ENCODE results near the gene TMEM144.

TMEM144 gene

DNA sequence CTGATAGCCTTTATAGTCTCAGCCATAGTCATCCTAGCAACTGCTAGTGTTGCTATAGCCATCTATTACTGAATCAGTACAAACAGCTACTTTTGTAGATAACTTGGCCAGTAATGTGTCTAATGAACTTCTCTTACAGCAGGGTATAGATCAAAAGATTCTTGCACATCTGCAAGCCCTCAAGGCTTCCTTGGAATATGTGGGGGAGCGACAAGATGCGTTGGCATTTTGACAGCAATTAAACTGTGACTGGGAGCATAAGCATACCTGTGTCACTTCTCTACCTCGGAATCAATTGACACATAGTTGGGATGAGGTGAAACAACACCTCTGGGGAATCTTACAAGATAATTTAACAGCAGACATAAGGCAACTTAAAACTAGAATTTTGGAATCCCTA, 87.6 kb downstream of the TMEM144 start:
- TF ChIP-seq, protein P1, sequence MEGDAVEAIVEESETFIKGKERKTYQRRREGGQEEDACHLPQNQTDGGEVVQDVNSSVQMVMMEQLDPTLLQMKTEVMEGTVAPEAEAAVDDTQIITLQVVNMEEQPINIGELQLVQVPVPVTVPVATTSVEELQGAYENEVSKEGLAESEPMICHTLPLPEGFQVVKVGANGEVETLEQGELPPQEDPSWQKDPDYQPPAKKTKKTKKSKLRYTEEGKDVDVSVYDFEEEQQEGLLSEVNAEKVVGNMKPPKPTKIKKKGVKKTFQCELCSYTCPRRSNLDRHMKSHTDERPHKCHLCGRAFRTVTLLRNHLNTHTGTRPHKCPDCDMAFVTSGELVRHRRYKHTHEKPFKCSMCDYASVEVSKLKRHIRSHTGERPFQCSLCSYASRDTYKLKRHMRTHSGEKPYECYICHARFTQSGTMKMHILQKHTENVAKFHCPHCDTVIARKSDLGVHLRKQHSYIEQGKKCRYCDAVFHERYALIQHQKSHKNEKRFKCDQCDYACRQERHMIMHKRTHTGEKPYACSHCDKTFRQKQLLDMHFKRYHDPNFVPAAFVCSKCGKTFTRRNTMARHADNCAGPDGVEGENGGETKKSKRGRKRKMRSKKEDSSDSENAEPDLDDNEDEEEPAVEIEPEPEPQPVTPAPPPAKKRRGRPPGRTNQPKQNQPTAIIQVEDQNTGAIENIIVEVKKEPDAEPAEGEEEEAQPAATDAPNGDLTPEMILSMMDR (IDR thresholded peaks at IDR 0.05; ENCODE audit: low read depth, low read length) = no peak
- TF ChIP-seq POLR2A (IDR thresholded peaks at IDR 0.05; ENCODE audit: extremely low read depth, insufficient read length) (no peak), MYC (IDR thresholded peaks at IDR 0.05; ENCODE audit: low read depth, low read length) (no peak)
- TF ChIP-seq, protein P2, sequence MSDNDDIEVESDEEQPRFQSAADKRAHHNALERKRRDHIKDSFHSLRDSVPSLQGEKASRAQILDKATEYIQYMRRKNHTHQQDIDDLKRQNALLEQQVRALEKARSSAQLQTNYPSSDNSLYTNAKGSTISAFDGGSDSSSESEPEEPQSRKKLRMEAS (IDR thresholded peaks at IDR 0.05; ENCODE audit: low read depth, low read length) = no peak
- DNase-seq (ENCODE audit: low read depth) = no peak
- H3K4me3 ChIP-seq (ENCODE audit: low read depth, low read length) = no peak overlapping the region

DNA sequence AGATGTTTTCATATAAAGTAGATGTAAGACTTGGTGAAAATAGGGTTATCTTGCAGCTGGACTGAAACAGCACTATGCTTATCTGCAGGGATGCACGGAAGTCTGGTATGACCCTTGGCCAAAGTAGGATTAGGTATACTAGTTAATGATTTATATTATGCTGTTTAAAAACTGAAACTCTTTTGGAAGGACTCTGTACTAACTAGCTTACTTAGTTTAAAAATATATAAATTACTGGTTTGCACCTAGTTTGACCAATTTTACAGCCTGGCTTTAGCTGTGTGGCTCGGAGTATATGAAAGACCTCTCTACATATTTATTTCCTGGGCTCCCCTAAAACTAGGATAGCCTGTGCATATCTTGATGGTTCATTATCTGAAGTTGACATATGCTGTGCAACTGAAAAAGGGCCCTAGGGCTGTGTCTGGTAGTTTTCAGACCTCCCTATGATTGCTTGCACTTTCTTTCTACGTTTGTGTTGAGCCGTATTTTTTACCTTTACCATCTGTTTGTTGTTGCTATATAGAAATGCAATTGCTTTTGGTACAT, 89.2 kb downstream of the TMEM144 start:
- TF ChIP-seq, protein P1 (IDR thresholded peaks at IDR 0.05; ENCODE audit: low read depth, low read length) = no peak
- TF ChIP-seq, protein P2 (IDR thresholded peaks at IDR 0.05; ENCODE audit: low read depth, low read length) = no peak
- no peak for TF ChIP-seq POLR2A (IDR thresholded peaks at IDR 0.05; ENCODE audit: extremely low read depth, insufficient read length)
- TF ChIP-seq MYC (IDR thresholded peaks at IDR 0.05; ENCODE audit: low read depth, low read length) = no peak
- no peak for DNase-seq (ENCODE audit: low read depth)

DNA sequence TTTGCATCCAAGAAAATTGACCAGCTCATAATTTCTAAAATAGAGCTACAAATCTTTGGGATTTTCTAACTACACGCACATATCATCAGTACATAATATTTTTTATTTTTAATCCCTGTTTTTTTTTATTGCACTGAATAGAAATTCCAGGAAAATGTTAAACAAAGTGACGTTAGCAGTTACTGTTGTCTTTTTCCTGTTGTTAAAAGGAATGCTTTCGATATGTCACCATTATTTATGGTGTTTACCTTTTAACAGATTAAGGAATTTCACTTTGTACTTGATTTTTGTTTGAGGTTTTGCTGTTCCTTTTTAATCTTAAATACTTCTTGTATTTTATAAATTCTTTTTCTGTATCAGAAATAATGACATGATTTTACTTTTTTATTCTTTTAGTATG, 89.7 kb downstream of the TMEM144 start:
- H3K4me3 ChIP-seq (ENCODE audit: low read depth, low read length) = no peak overlapping the region
- no peak for DNase-seq (ENCODE audit: low read depth)
- TF ChIP-seq, protein P1 (IDR thresholded peaks at IDR 0.05; ENCODE audit: low read depth, low read length) = no peak
- TF ChIP-seq, protein P2 (IDR thresholded peaks at IDR 0.05; ENCODE audit: low read depth, low read length) = no peak
- TF ChIP-seq MYC (IDR thresholded peaks at IDR 0.05; ENCODE audit: low read depth, low read length) (no peak), POLR2A (IDR thresholded peaks at IDR 0.05; ENCODE audit: extremely low read depth, insufficient read length) (no peak)

More for the DNA sequence above, 89.2 kb downstream of the TMEM144 start:
- no peak overlapping the region for H3K4me3 ChIP-seq (ENCODE audit: low read depth, low read length)

DNA sequence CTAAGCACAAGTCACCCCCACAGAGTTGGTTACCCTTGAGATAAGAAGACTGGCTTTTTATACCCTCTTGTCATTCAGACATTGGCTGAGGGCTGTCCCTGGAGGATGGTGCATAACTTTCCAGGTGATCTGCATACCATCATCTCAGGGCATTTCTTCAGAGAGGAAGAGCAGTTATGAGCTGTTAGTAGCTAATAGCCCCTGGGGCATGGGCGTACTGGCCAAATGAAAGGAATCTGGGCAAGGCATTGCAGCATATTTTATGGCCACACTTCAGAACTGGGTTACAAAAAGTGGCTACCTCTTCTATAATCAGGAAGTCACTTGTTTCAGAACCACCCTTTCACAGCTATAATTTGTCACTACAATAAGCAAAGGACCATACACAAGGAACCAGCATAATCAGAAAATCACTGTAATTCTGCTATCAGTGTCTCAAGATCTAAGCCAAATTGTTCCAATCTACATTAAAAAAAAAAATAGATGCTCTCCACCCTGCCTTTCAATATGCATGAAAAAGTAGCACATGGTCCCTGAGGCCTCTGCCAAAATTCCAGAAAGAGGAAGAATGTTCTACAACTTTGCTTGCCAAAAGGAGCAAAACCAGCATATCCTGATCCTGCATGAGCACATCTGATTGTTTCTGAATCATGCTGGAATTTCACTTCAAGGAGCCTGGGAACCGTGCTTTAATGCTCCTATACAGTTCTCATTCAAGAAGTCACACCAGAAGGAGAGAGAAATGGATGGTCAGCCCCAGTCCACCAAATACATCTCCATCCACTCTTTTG, 92.0 kb downstream of the TMEM144 start:
- TF ChIP-seq MYC (IDR thresholded peaks at IDR 0.05; ENCODE audit: low read depth, low read length) (no peak), POLR2A (IDR thresholded peaks at IDR 0.05; ENCODE audit: extremely low read depth, insufficient read length) (no peak)
- TF ChIP-seq, protein P1 (IDR thresholded peaks at IDR 0.05; ENCODE audit: low read depth, low read length) = no peak
- TF ChIP-seq, protein P2 (IDR thresholded peaks at IDR 0.05; ENCODE audit: low read depth, low read length) = no peak
- DNase-seq (ENCODE audit: low read depth) = no peak
- no peak overlapping the region for H3K4me3 ChIP-seq (ENCODE audit: low read depth, low read length)

DNA sequence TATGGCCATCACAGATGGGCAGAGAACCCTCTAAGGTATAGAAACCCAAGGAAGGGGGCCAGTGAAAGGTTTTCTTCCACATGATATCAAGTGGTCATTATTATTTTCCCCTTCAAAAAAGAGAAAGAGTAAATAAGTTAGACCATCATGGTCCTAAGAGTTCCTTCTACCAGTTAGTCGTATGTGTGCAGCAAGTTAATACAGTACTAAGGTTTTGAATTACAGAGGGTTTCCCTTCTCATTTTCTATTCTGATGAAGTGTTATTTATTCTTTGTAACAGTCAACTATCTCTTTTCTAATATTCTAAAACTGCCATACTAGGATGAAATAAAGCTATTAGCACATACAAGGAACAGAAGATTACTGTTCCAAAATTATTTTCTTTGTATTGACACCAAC, 94.4 kb downstream of the TMEM144 start:
- no peak overlapping the region for H3K4me3 ChIP-seq (ENCODE audit: low read depth, low read length)
- TF ChIP-seq, protein P2 (IDR thresholded peaks at IDR 0.05; ENCODE audit: low read depth, low read length) = no peak
- TF ChIP-seq, protein P1 (IDR thresholded peaks at IDR 0.05; ENCODE audit: low read depth, low read length) = no peak
- TF ChIP-seq POLR2A (IDR thresholded peaks at IDR 0.05; ENCODE audit: extremely low read depth, insufficient read length) (no peak), MYC (IDR thresholded peaks at IDR 0.05; ENCODE audit: low read depth, low read length) (no peak)
- DNase-seq (ENCODE audit: low read depth) = no peak

Measured in NB4 (cell line).